GM19463 (cell line): ENCODE data around the gene A4GALT.
"Not testable (repeated sequence)": the region's sequence is repeated elsewhere in the genome, so short reads cannot be mapped to it uniquely, and the experiment has no call there.

Source experiments
- ATAC-seq: cut with Tn5 transposase; IDR thresholded peaks from one replicate; pipeline ENCODE4 v1.9.1; 2021; ENCODE audit warnings: mild to moderate bottlenecking, moderate library complexity; ENCODE audit not compliant: unreplicated experiment

Gene A4GALT, protein sequence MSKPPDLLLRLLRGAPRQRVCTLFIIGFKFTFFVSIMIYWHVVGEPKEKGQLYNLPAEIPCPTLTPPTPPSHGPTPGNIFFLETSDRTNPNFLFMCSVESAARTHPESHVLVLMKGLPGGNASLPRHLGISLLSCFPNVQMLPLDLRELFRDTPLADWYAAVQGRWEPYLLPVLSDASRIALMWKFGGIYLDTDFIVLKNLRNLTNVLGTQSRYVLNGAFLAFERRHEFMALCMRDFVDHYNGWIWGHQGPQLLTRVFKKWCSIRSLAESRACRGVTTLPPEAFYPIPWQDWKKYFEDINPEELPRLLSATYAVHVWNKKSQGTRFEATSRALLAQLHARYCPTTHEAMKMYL

GRCh38 chr22:42720263-42721044, at the start of gene A4GALT:
Gene A4GALT (minus strand): TSS chr22:42720870. CDS start chr22:42693951, 26,919 bp downstream.
- peak; percentile 34 for ATAC-seq

DNA sequence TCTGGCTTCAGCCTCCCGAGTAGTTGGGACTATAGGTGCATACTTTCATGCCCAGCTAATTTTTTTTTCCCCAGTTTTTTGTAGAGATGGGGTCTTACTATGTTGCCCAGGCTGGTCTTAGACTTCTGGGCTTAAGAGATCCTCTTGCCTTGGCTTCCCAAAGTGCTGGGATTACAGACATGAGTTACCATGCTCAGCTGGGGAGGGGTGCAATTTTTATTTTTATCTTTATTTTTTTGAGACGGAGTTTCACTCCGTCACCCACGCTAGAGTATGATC, 49.7 kb upstream of the A4GALT start:
- ATAC-seq: no peak

GRCh38 chr22:42769574-42770447, 49.1 kb upstream of the A4GALT start:
- ATAC-seq: peak; percentile 69

- no peak for ATAC-seq
These were observed 48.5 kb upstream of the A4GALT start for GRCh38 chr22:42769238-42769573.

DNA sequence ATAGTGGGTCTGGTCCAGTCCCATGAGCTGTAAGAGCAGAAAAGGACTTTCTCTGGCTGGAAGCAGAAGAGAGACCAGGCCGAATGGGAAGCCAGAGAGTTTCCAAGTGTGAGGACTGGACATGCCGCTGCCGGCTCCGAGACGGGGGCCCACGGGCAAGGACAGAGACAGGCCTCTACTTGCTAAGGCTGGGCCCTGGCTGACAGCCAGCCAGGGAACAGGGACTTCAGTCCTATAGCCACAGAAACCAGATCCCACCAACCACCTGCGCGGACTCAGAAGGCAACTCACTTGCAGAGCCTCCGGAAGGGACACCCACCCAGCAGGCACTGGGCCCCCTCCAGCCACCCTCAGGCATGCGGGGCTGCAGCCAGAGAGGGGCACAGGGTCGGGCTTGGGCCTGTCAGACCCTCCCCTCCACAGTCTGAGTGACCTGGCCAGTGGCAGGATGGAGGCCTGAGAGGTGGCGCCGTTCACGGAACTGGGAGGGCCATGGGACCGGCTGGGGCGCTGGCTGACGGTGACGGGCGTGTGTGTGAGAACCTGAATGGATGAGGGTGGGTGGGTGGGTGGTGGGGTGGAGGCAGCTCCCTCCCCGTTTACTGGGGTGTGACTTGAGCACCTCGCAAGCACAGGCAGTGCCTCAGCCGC, 47.8 kb upstream of the A4GALT start:
- ATAC-seq: no peak

DNA sequence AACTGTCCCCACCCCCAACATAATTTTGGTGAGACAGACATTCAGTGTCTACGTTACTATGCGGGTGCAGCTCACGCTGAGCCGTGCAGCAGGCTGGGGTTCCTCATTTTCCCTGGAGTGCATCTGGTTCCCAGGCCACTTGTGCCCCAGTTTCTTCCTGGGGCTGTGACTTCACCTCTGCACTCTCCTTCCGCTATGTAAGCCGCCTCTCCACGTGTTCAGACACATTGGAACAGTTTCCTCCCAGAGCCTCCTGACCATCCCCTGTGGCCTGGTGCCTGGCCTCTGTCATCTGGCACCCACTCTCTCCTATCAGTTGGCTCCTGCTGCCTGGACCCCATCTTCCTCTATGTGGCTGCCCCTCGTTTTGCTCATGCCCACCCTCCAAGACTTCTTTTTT, 46.2 kb upstream of the A4GALT start:
- no peak for ATAC-seq

DNA sequence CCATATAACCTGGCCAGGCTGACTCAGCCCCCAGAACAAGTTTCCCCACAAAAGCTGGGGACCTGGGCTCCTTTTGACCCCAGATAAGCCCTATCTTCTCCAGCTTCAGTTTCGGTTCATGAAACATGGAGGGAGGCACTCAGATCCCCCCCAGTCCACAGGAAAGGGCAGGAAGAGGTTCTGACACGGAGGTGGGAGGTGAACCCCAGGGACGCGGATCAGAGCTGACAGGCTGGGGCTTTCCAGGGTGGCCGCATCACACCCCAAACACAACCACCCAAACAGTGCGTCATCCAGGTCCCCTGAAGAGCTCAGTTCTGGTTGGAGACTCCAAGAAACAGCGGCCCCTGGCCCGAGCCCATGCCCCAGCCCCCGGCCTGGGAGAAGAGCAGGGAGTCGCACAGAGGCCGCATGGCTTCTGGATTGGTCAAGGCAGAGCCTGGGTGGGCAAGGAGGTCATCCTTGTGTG, 44.3 kb upstream of the A4GALT start:
- ATAC-seq: no peak

- no peak for ATAC-seq
These were observed 43.4 kb upstream of the A4GALT start for GRCh38 chr22:42763965-42764480.

DNA sequence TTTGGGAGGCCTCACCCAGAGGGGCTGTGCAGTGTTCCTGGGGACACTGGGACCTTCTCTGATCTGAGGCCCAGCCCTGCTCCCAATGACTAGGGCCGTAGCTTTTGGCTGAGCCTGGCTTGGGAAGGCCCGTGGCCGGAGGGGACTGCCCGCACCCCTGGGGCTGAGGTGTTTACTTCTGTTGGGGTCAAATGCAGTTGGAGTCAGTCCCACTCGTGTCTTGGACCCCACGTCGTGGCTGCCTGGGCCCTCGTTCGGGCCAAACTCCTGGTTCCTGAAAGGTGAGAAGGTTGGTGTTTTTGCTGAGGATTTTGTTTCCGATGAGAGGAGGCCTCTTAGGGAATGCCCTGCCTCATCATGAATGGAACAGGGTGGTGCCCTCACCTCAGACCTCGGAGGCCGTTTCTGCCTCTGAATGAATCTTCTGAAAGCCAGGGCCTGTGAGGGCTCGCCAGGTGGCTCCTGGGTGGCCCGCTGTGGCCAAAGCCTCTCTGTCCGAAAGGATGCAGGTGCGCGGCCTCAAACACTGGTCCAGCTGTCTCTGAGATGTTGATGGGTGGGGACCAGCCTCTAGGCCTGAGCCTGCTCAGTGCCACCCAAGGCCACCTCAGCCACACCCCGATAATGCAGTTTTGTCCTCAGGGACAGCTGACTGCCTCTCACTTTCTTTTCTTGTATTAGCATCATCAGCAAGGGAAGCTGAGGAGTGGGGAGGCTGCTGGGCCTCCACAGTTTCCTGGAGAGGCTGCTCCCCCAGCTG, 40.3 kb upstream of the A4GALT start:
- ATAC-seq: peak; percentile 74

- ATAC-seq: no peak
These were observed 38.4 kb upstream of the A4GALT start for GRCh38 chr22:42758931-42759629.

DNA sequence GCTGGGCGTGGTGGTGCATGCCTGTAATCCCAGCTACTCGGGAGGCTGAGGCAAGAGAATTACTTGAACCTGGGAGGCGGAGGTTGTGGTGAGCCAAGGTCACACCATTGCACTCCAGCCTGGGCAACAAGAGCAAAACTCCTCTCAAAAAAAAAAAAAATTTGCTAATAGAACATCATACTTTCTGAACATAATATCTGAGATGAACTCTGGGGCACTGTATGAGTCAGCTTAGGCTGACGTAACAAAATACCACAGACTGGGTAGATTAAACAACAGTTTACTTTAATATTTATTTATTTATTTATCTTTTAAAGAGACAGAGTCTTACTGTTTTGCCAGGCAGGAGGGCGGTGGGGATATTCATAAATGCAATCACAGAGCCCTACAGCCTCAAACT, 34.9 kb upstream of the A4GALT start:
- ATAC-seq: not testable (repeated sequence)

DNA sequence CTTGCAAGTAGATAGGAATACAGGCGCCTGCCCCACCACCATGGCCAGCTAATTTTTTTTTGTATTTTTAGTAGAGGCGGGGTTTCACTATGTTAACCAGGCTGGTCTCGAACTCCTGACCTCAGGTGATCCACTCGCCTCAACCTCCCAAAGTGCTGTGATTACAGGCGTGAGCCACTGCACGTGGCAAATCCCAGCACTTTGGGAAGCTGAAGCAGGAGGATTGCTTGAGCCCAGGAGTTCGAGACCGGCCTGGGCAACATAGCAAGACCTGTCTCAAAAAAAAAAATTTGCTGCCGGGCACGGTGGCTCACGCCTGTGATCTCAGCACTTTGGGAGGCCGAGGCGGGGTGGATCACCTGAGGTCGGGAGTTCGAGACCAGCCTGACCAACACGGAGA, 34.5 kb upstream of the A4GALT start:
- ATAC-seq: not testable (repeated sequence)

- ATAC-seq: no peak
These were observed 34.0 kb upstream of the A4GALT start for GRCh38 chr22:42754658-42755057.

DNA sequence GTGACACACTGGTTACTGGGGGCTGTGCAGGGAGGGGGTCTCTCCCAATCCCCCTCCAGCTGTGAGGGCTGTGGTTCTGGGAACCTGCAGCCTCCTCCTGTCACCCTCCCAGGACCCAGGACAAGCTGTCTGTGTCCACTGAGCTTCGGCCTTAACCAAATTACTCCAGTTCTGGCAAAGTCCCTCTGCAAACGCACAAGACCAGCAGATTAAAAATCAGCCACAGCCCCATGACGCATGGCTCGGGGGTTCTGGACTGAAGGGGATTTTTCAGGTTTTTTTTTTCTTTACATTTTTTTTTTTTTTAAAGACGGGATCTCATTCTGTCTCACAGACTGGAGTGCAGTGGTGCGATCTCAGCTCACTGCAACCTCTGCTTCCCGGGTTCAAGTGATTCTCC, 32.2 kb upstream of the A4GALT start:
- no peak for ATAC-seq

DNA sequence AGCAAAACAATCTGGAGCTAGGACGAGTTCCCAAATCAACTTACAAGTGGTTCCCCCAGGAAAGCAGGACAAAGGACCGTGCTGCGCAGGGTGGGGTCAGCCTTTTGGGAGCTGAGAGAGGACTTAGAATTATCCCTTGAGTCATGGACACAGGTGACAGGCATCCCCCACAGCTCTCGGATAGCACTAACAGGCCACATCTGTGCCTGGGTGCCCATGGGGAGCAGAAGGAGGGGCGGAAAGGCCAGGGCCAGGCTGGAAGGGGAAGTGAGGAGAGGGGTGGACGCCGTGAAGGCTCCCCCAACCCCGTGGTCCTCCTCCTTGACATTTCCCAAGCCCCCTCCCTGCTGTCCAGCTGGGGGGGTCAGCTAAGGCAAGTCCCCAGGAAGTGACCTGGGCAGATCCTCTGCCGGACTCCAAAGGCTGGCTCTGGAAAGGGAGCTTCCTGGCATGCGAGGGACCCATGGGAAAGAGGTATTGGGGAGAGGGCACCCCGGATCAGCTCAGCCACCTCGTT, 31.6 kb upstream of the A4GALT start:
- no peak for ATAC-seq

GRCh38 chr22:42750421-42750820, 29.8 kb upstream of the A4GALT start:
- ATAC-seq: not testable (repeated sequence)

GRCh38 chr22:42747701-42748513, 27.2 kb upstream of the A4GALT start:
- ATAC-seq: no peak

GRCh38 chr22:42745118-42745517, 24.4 kb upstream of the A4GALT start:
- ATAC-seq: no peak
